ENCODE results near the gene RPTOR.

RPTOR gene

GRCh38 chr17:80979547-80980378 is 435.1 kb downstream of the RPTOR start:
- no peak for DNase-seq (ENCODE audit: low read depth in 2 of 2)

GRCh38 chr17:80980397-80981061 is 435.9 kb downstream of the RPTOR start:
- DNase-seq (ENCODE audit: low read depth in 2 of 2), result no peak

DNA sequence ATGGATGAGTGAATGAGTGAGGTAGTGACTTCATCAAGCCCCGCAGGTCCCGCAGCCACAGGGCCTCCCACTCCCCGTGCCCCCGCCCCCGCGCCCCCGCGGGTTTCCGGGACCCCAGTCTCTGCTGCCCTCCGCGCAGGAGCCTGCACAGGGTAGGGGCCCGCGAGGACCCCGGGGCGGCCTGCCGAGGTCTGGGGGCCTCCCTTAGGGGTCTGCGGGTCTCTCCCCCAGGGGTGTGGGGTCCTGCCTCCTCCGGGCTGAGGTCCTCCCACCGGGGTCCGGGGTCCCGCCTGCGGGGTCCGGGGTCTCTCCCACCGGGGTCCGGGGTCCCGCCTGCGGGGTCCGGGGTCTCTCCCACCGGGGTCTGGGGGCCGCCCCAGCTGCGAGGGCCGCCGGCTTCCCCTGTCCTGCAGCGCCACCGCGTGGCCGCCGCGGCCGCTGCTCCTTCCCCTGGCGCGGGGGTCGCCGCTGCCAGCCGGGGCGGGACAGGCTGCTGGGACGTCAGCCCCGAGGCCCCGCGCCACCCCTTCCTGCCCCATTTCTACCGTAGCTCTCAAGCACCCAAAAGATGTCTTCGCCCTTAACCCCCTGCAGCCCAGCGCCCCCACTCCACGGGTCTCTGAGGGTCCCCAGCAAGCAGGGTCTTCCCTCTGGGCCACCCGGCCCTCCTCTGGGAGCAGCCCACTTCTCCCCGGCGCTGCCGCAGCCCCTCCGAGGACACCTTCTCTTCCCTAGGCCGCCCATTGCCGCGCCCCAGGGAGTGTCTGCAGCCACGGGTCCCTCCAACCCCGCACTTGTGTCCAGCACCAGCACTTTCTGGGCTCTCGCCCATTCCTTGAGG is 436.6 kb downstream of the RPTOR start:
- DNase-seq (ENCODE audit: low read depth in 2 of 2), result peak in 1 of 2 donors; percentile 21

DNA sequence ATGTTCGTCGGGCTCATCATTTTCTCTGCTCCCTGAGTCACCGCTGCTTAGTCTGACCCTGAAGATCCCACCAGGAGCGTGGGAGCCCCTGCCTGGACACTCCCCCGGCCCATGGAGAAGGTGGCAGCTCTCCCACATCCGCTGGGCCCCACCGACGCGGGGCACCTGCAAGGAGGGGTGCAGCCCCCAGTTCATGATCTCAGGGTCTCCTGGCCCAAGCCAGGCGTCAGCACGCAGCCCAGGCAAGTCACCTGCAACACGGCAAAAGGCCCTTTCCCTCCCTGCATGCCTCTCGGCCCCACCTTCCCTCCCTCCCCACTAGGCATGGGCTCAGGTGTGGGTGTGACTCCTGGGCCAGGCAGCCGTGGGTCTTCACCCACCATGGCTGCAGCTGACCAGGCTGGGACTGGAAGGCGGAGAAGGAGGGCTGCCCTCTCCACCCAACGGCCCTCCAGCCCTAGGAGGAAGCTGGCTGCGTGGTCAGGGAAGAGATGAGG is 437.3 kb downstream of the RPTOR start:
- DNase-seq (ENCODE audit: low read depth in 2 of 2), result no peak

DNA sequence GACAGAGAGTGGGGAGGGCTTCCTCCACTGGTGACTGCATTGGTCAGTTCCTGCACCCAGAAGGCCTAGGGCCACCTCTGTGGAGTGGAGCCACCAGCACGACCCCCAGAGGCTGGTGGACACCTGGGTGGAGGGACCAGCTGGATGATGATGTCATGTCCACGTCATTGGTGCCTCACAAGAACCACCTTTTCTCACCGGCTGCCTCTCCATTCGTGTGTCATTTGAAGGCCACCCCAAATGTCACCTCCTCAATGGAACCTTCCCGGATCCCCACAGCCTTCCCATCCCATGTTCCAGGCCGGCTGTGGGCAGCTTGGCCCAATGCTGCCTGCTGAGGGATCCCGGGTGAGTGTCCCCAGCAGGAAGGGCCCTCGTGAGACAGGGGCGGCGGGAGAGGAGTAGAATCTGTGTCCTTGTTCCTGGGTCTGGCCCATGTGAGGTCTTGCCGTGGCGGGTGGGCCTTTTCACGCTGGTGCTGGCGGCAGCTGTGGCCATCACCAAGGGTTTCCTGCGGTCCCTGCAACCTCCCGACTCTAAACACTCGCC is 437.9 kb downstream of the RPTOR start:
- DNase-seq (ENCODE audit: low read depth in 2 of 2), result no peak

DNA sequence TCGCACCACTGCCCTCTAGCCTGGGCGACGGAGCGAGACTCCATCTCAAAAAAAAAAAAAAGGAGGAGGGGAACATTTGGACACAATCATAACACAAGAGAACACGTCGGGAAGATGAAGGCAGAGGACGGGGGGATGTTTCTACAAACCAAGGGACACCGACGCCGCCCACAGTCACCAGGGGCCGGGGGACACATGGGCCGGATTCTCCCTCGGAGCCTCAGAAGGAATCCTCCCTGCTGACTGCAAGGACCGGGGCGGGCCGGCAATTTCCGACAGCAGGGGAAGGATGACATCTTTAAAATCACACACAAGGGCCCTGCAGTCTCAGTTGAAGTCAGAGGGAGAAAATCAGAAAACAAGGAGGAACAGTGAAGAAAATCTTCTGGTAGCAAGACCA is 438.9 kb downstream of the RPTOR start:
- DNase-seq (ENCODE audit: low read depth in 2 of 2), result no peak

DNA sequence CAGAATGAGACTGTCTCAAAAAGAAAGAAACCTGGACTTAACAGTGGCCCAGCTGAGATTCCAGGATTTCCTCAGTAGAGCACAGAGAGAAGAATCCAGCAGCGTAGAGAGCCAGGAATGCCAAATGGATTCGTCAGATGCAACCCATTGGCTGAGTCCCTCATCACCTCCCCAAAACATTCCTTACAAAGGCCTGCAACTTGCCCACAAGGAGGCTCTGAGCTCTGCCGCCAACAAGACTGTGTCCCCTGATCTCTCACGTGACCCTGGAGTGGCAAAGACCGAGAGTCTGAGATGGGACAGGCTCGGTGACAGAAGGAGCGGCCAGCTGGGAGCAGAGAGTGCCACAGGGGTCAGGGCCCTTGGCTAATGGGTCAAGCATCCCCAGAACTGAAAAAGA is 440.1 kb downstream of the RPTOR start:
- DNase-seq (ENCODE audit: low read depth in 2 of 2), result no peak

DNA sequence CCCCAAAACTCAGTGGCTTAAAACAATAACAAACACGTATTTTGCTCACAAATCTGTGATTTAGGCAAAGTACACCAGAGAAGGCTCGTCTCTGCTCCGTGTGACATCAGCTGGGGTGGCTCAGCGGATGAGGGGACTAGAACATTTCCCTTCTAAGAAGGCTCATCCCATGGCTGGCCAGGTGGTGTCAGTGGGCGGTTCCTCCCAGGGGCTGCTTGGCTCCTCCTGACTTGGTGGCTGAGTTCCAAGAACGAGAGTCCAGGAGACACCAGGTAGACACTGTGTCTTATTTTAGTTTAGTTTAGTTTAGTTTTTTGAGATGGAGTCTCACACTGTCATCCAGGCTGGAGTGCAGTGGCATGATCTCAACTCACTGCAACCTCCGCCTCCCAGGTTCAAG is 441.4 kb downstream of the RPTOR start:
- no peak for DNase-seq (ENCODE audit: low read depth in 2 of 2)

GRCh38 chr17:80986816-80987475 is 442.3 kb downstream of the RPTOR start:
- DNase-seq (ENCODE audit: low read depth in 2 of 2), result no peak

GRCh38 chr17:80987941-80988461 is 443.4 kb downstream of the RPTOR start:
- no peak for DNase-seq (ENCODE audit: low read depth in 2 of 2)

- DNase-seq (ENCODE audit: low read depth in 2 of 2), result no peak
Observed at GRCh38 chr17:80989586-80989913, 444.9 kb downstream of the RPTOR start.

GRCh38 chr17:80990921-80991644 is 446.4 kb downstream of the RPTOR start:
- no peak for DNase-seq (ENCODE audit: low read depth in 2 of 2)

- DNase-seq (ENCODE audit: low read depth in 2 of 2), result peak; percentile 55 to 66
Observed at GRCh38 chr17:80991645-80992076, 447.0 kb downstream of the RPTOR start, which contains the start of gene CHMP6. Gene CHMP6 (plus strand): TSS chr17:80991841. CDS start chr17:80991919, 78 bp downstream.

DNA sequence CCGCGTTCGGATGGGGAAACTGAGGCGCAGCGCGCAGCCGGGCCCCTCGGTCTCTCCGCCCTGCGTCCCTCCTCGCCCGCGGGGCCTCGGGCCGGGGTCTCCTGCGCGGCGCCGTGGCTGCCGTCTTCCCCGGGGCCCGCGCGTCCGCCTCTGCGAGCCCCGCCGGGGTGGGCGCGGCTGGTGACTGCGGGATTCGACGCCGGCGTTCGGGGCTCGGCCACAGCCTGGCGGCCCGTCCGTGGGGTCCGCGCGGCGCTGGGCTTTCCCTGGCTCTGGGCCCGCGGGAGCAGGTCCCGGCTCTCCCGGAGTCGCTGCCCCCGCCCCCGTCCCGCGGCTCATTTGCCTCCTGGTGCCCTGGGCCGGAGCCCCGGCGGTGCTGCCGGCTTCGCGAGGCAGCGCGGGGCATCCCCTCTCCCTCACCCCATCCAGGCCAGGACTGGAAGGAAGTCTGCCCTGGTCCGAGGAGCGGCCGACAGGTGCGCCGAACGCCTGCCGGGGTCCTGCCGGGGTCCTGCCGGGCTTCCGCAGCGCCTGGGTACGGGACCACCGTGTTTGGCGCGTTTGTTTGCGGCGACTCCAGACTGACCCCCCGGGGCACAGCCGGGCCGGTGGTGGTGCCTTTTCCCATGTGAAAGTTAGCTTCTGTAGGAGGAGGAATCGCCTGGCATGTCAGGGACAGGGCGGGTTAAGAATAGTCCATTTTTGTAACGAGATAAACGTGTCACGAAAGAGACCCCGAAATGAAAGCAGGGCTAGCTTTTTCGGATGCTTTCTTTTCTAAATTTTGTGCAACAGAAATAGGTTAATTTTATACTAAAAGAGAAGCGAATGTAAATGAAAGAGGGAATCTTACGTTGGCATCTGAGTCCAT is 447.7 kb downstream of the RPTOR start:
- no peak for DNase-seq (ENCODE audit: low read depth in 2 of 2)

DNA sequence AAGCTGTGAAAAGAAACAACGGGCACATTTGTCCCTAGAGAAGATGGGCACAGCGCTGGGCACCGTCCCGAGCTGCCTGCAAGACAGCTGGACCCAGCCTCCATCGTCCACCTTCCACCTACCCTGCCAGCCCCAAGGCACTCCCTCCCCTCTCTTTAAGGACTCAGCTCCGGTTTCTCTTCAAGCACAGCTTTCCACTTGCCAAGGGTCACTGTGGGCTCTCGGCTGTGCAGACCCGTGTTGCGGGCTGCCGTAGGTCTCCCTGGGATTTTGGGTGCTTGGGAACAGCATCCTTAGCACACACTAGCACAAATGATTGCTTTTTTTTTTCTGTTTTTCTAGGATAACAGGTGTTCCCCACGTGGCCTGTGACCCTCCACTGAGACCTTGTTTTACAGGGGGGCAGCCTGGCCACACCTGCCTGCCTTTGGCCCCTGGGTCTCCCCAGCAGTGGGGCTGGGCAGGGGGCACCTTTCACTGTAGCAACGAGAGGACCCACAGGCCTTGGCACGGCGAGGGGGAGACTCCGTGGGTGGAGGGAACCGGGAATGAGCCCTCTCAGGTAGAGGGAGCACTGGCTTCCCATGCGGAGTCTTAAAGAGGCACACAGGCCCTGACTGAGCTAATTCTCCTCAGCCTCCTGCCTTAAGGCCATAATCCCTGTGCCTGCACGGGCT is 448.4 kb downstream of the RPTOR start:
- DNase-seq (ENCODE audit: low read depth in 2 of 2), result no peak

DNA sequence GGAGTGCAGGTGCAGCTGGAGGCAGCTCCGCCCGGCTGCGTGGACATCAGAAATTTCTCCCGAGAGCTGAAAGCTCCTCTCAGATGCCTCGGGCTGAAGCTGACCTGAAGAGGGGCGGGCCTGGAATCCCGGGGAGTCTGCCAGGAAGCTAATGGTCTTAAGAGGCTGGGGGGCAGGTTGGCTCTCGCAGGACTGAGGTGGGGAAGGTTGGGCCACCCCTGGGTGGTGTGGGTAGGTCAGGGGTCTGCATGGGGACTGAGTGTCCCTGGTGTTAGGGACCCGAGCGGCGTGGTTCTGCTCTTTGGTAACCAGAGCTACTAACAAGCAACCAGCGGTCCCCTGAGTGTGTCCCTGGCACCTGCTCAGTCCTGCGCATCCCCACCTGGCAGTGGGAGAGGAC is 450.5 kb downstream of the RPTOR start:
- DNase-seq (ENCODE audit: low read depth in 2 of 2), result no peak

DNA sequence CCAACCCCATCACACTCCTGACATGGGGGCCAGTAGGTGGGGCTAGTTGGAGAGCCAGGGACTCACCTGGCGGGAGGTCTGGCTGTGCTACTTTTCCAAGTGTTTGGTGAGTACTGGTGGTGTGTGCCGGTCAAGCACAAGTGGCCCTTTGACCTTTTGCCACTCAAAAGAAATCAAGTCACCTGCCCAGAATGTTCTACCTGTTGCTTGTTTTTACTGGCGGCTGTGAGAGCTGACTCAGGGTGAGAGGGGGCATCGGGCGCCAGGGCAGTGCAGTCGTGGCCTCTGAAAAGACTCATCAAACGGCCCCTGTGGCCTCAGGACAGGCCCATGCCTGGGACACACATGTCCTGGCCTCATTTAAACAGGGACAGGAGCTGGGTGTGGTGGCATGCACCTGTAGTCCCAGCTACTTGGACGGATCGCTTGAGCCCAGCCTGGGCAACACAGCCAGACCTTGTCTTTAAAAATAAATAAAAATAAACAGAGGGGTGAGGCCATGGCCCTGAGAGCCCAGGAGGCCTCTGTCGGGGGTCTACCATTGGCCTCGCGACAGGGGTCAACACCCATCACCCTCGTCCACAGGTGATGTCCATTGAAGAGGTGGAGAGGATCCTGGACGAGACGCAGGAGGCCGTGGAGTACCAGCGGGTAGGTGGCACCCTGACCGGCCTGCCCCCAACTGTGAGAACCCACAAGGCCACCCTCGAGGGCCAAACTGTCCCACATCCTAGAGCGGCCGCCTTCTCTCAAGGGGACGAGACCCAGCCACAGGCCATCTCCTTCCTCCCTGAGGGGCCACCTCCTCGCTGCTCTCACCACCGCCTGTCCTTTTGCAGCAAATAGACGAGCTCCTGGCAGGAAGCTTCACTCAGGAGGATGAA is 452.0 kb downstream of the RPTOR start:
- no peak for DNase-seq (ENCODE audit: low read depth in 2 of 2)

Measured in stimulated activated CD8-positive, alpha-beta memory T cell treated with anti-CD3 and anti-CD28 coated beads, Interleukin-15, amount 100 ng/mL, for 48 hours (primary cell).